ENCODE measurements around the gene TP53RK.

The TP53RK gene

DNA sequence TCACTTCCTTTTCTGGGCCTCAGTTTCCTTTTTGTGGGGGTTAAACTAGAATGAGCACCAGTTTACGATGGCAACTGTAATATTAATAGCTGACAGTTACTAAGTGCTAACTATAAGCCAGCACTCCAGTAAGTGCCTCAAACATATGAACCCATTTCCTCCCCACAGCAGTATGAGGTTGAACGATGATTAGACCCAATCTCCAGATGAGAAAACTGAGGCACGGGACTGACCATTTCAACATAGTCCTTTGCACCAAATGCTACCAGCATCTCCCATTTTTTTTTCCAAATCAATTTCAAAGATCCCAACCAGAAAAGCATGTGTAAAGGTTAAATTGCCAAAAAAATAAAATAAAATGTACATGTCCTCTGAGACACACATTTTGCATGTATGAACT lies 45.1 kb downstream of the TP53RK start:
- no peak overlapping the region for H3K4me2 ChIP-seq (ENCODE audit: low read length, poor library complexity, severe bottlenecking)
- no peak overlapping the region for H2BK12ac ChIP-seq (ENCODE audit: low read length in 2 of 2)
- H3K27me3 ChIP-seq (ENCODE audit: control insufficient read depth in 1 of 2, insufficient read depth in 1 of 2, low read length in 2 of 2), result peaks cover 7 to 20% of the 10 kb centered on the region in 2 experiments
- H3K4ac ChIP-seq (ENCODE audit: low read depth in 1 of 2, low read length in 2 of 2), result no peak overlapping the region
- 91% methylated on average over 3 of the region's 3 CpGs for WGBS
- no peak overlapping the region for H2AFZ ChIP-seq (ENCODE audit: low read depth, low read length)
- no peak overlapping the region for H4K8ac ChIP-seq (ENCODE audit: low read length)
- no peak overlapping the region for H2BK15ac ChIP-seq (ENCODE audit: low read depth, poor library complexity, severe bottlenecking)
- no peak overlapping the region for H3K23ac ChIP-seq (ENCODE audit: low read length in 2 of 2)
- H3K36me3 ChIP-seq (ENCODE audit: control insufficient read depth in 1 of 2, insufficient read depth in 2 of 2, low read depth in 1 of 2, low read length in 2 of 2), result no peaks in the 10 kb centered on the region
- H2BK120ac ChIP-seq (ENCODE audit: low read depth, low read length), result no peak overlapping the region
- no peak overlapping the region for H3K9ac ChIP-seq (ENCODE audit: low read length)
- H2BK5ac ChIP-seq (ENCODE audit: low read depth, low read length, poor library complexity, severe bottlenecking), result no peak overlapping the region
- no peak overlapping the region for H4K91ac ChIP-seq (ENCODE audit: low read length)
- no peak overlapping the region for H3K18ac ChIP-seq (ENCODE audit: low read depth in 1 of 2, low read length in 2 of 2)
- no peak for DNase-seq
- H3K9me3 ChIP-seq (ENCODE audit: control insufficient read depth, low read length), result no peaks in the 10 kb centered on the region
- no peak overlapping the region for H2AK5ac ChIP-seq (ENCODE audit: low read length, severe bottlenecking)
- no peak overlapping the region for H3K14ac ChIP-seq (ENCODE audit: low read length in 2 of 2)
- no peak overlapping the region for H3K4me3 ChIP-seq (ENCODE audit: insufficient read depth in 1 of 2, low read depth in 1 of 2, low read length in 2 of 2)
- H3K27ac ChIP-seq (ENCODE audit: low read length, poor library complexity, severe bottlenecking), result no peak overlapping the region
- no peaks in the 10 kb centered on the region for H3K4me1 ChIP-seq (ENCODE audit: control insufficient read depth, insufficient read depth, low read depth, low read length)
- H3K79me1 ChIP-seq (replicated peaks; ENCODE audit: low read length, poor library complexity, severe bottlenecking), result no peaks in the 10 kb centered on the region

DNA sequence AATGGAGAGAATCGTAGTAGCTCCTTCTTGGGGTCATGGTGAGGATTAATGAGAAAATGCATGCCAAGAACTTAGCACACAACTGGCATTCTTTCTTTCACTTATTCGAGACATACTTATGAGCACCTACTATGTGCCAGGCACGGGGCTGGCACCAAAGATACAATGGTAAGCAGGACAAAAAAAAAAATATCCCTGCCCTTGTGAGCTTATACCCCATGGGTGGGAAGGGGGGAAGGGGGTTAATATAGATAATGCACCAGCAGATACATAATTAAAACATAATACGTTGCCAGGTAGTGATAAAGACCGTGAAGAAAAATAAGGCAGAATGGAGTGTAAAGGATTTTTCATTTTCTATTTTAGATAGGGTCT lies 46.3 kb downstream of the TP53RK start:
- Histone ChIP-seq H3K14ac (ENCODE audit: low read length in 2 of 2) (no peak overlapping the region), H3K27me3 (ENCODE audit: control insufficient read depth in 1 of 2, insufficient read depth in 1 of 2, low read length in 2 of 2) (peaks cover 3 to 18% of the 10 kb centered on the region in 2 experiments), H2BK12ac (ENCODE audit: low read length in 2 of 2) (no peak overlapping the region), H3K9me3 (ENCODE audit: control insufficient read depth, low read length) (no peaks in the 10 kb centered on the region), H2AK5ac (ENCODE audit: low read length, severe bottlenecking) (no peak overlapping the region), H3K4me3 (ENCODE audit: insufficient read depth in 1 of 2, low read depth in 1 of 2, low read length in 2 of 2) (no peak overlapping the region), H3K36me3 (ENCODE audit: control insufficient read depth in 1 of 2, insufficient read depth in 2 of 2, low read depth in 1 of 2, low read length in 2 of 2) (no peaks in the 10 kb centered on the region), H3K79me1 (replicated peaks; ENCODE audit: low read length, poor library complexity, severe bottlenecking) (no peaks in the 10 kb centered on the region), H2BK120ac (ENCODE audit: low read depth, low read length) (no peak overlapping the region), H3K4me1 (ENCODE audit: control insufficient read depth, insufficient read depth, low read depth, low read length) (no peaks in the 10 kb centered on the region), H3K27ac (ENCODE audit: low read length, poor library complexity, severe bottlenecking) (no peak overlapping the region), H4K91ac (ENCODE audit: low read length) (no peak overlapping the region), H2BK5ac (ENCODE audit: low read depth, low read length, poor library complexity, severe bottlenecking) (no peak overlapping the region), H2AFZ (ENCODE audit: low read depth, low read length) (no peak overlapping the region), H2BK15ac (ENCODE audit: low read depth, poor library complexity, severe bottlenecking) (no peak overlapping the region), H4K8ac (ENCODE audit: low read length) (no peak overlapping the region), H3K4ac (ENCODE audit: low read depth in 1 of 2, low read length in 2 of 2) (no peak overlapping the region), H3K23ac (ENCODE audit: low read length in 2 of 2) (no peak overlapping the region), H3K9ac (ENCODE audit: low read length) (no peak overlapping the region), H3K4me2 (ENCODE audit: low read length, poor library complexity, severe bottlenecking) (no peak overlapping the region), H3K18ac (ENCODE audit: low read depth in 1 of 2, low read length in 2 of 2) (no peak overlapping the region)
- 78% methylated on average over 3 of the region's 5 CpGs for WGBS
- no peak for DNase-seq

DNA sequence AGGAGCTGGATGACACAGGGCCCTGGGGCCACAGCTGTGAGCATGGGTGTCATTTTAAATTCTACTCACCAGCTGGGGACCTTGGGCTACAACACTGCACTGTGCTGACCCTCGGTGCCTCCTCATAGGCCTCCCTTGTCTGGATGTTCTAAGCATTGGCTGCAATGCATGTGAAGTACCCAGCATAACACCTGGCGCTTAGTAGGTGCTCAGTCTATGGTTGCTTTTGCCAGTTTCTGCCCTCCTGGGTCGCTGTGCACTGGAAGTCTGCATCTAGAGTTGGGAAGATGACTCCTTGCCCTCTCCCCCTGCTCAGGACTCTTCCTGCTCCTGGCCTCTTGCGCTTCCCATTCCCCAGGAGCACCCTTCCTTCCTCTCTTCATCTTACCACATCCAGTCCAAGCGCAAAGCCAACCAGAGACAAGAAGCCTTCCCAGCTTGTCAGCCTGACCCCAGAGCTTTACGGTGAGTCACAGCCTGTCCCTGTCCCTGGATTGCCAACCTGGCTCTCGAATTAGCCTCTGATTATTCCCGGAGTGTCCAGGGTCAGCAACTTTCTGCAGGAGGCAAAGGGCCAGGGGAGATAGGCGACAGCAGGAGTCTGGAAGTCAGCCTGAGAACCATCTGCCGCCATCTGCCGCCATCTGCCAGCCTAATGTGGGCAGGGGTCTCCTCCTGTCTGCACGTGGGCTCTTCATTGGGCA lies 46.8 kb downstream of the TP53RK start:
- H2BK15ac ChIP-seq (ENCODE audit: low read depth, poor library complexity, severe bottlenecking), result no peak overlapping the region
- H3K9me3 ChIP-seq (ENCODE audit: control insufficient read depth, low read length), result no peaks in the 10 kb centered on the region
- no peak overlapping the region for H3K4me2 ChIP-seq (ENCODE audit: low read length, poor library complexity, severe bottlenecking)

DNA sequence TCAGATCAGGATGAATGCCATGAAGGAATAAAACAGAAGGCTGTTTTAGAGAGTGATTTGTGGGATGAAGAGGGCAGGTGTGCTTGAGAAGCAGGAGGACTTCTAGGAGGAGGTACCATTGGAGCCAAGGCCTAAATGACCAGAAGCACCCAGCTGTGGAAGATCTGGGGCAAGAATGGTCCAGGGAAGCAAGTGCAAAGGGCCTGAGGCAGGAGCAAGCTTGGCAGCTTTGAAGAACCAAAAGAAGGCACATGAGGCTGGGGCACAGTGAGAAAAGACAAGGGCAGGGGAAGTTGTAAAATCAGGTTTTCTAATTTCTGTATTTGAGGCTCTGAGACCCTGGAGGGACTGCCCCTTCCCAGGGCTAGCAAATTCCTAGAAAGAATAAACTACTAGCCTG lies 47.8 kb downstream of the TP53RK start:
- Histone ChIP-seq H3K14ac (ENCODE audit: low read length in 2 of 2) (no peak overlapping the region), H2AK5ac (ENCODE audit: low read length, severe bottlenecking) (no peak overlapping the region), H3K18ac (ENCODE audit: low read depth in 1 of 2, low read length in 2 of 2) (no peak overlapping the region), H3K4me1 (ENCODE audit: control insufficient read depth, insufficient read depth, low read depth, low read length) (no peaks in the 10 kb centered on the region), H3K36me3 (ENCODE audit: control insufficient read depth in 1 of 2, insufficient read depth in 2 of 2, low read depth in 1 of 2, low read length in 2 of 2) (no peaks in the 10 kb centered on the region), H3K23ac (ENCODE audit: low read length in 2 of 2) (no peak overlapping the region), H3K27me3 (ENCODE audit: control insufficient read depth in 1 of 2, insufficient read depth in 1 of 2, low read length in 2 of 2) (peaks cover 3 to 18% of the 10 kb centered on the region in 2 experiments), H4K91ac (ENCODE audit: low read length) (no peak overlapping the region), H3K4me3 (ENCODE audit: insufficient read depth in 1 of 2, low read depth in 1 of 2, low read length in 2 of 2) (no peak overlapping the region), H2BK15ac (ENCODE audit: low read depth, poor library complexity, severe bottlenecking) (no peak overlapping the region), H2BK120ac (ENCODE audit: low read depth, low read length) (no peak overlapping the region), H2AFZ (ENCODE audit: low read depth, low read length) (no peak overlapping the region), H2BK12ac (ENCODE audit: low read length in 2 of 2) (no peak overlapping the region), H3K27ac (ENCODE audit: low read length, poor library complexity, severe bottlenecking) (no peak overlapping the region), H2BK5ac (ENCODE audit: low read depth, low read length, poor library complexity, severe bottlenecking) (no peak overlapping the region), H4K8ac (ENCODE audit: low read length) (no peak overlapping the region), H3K9ac (ENCODE audit: low read length) (no peak overlapping the region), H3K9me3 (ENCODE audit: control insufficient read depth, low read length) (no peaks in the 10 kb centered on the region), H3K4me2 (ENCODE audit: low read length, poor library complexity, severe bottlenecking) (no peak overlapping the region), H3K4ac (ENCODE audit: low read depth in 1 of 2, low read length in 2 of 2) (no peak overlapping the region), H3K79me1 (replicated peaks; ENCODE audit: low read length, poor library complexity, severe bottlenecking) (no peaks in the 10 kb centered on the region)
- no peak for DNase-seq

More for the DNA sequence above, 46.8 kb downstream of the TP53RK start:
- no peak overlapping the region for H3K9ac ChIP-seq (ENCODE audit: low read length)
- H2BK120ac ChIP-seq (ENCODE audit: low read depth, low read length), result no peak overlapping the region
- no peaks in the 10 kb centered on the region for H3K36me3 ChIP-seq (ENCODE audit: control insufficient read depth in 1 of 2, insufficient read depth in 2 of 2, low read depth in 1 of 2, low read length in 2 of 2)
- no peaks in the 10 kb centered on the region for H3K79me1 ChIP-seq (replicated peaks; ENCODE audit: low read length, poor library complexity, severe bottlenecking)
- DNase-seq, result no peak
- H4K8ac ChIP-seq (ENCODE audit: low read length), result no peak overlapping the region
- no peak overlapping the region for H2BK5ac ChIP-seq (ENCODE audit: low read depth, low read length, poor library complexity, severe bottlenecking)
- no peak overlapping the region for H3K4ac ChIP-seq (ENCODE audit: low read depth in 1 of 2, low read length in 2 of 2)
- H3K18ac ChIP-seq (ENCODE audit: low read depth in 1 of 2, low read length in 2 of 2), result no peak overlapping the region
- no peak overlapping the region for H3K23ac ChIP-seq (ENCODE audit: low read length in 2 of 2)
- 81% methylated on average over 12 of the region's 12 CpGs for WGBS
- no peak overlapping the region for H2BK12ac ChIP-seq (ENCODE audit: low read length in 2 of 2)
- H2AK5ac ChIP-seq (ENCODE audit: low read length, severe bottlenecking), result no peak overlapping the region
- H3K4me1 ChIP-seq (ENCODE audit: control insufficient read depth, insufficient read depth, low read depth, low read length), result no peaks in the 10 kb centered on the region
- H4K91ac ChIP-seq (ENCODE audit: low read length), result no peak overlapping the region
- H3K4me3 ChIP-seq (ENCODE audit: insufficient read depth in 1 of 2, low read depth in 1 of 2, low read length in 2 of 2), result no peak overlapping the region
- no peak overlapping the region for H2AFZ ChIP-seq (ENCODE audit: low read depth, low read length)
- H3K27me3 ChIP-seq (ENCODE audit: control insufficient read depth in 1 of 2, insufficient read depth in 1 of 2, low read length in 2 of 2), result peaks cover 3 to 18% of the 10 kb centered on the region in 2 experiments
- H3K14ac ChIP-seq (ENCODE audit: low read length in 2 of 2), result no peak overlapping the region
- H3K27ac ChIP-seq (ENCODE audit: low read length, poor library complexity, severe bottlenecking), result no peak overlapping the region
